GM12865 (cell line): ENCODE data around the gene ABCA2.
A peak's percentile ranks its signal among the peaks of the same experiment; 100 is the strongest.

Source experiments
- DNase-seq: peaks from one replicate; pipeline ENCODE4 v3.0.0; 2010; ENCODE audit warnings: low read depth
- H3K4me3 ChIP-seq: 2 replicates; pipeline ENCODE4 v1.5.1; 2011; ENCODE audit warnings: mild to moderate bottlenecking, low read depth, low read length, control low read depth
- TF ChIP-seq, protein P1 (sequence below): IDR thresholded peaks from 2 replicates; pipeline ENCODE4 v1.5.1; 2011; ENCODE audit warnings: low read length, control low read depth, low read depth, inconsistent platforms; ENCODE audit not compliant: insufficient read depth; ENCODE audit errors: missing control alignments

The ABCA2 gene

DNA sequence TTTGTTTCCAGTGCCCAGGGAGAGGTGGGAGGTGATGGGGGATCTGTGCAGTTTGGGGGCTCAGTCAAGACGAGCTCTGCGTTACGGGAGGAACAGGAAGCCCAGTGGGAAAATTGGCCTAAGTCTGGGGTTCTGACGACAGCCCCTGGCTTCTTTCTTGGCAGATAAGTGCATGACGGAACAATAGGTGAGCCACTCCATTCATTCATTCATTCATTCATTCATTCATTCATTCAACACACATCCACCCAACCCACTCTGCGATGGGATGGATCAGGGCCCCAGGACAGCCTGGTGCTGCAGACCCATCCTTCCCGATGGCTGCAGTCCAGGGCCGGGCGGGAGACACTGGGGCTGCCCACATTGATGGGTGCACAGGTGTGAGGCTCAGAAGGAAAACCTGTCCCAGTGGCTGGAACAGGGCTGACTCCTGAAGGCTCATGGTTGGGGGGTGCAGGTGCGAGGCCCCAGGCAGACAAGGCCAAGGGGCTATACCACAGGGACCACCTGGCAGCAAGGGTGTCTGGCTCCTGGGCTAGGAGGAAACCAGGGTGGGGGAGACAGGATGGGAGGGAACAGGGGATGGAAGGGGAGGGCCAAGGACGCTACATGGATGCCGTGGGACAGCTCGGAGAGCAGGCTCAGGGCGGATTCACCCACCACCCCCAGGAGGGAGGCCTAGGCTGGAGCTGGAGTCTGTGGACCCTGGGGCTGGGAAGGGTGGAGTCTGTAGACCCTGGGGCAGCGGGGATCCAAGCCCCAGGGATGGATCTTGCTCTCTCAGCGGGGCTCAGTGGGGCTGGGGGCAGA, 47.2 kb downstream of the ABCA2 start:
- DNase-seq = no peak

DNA sequence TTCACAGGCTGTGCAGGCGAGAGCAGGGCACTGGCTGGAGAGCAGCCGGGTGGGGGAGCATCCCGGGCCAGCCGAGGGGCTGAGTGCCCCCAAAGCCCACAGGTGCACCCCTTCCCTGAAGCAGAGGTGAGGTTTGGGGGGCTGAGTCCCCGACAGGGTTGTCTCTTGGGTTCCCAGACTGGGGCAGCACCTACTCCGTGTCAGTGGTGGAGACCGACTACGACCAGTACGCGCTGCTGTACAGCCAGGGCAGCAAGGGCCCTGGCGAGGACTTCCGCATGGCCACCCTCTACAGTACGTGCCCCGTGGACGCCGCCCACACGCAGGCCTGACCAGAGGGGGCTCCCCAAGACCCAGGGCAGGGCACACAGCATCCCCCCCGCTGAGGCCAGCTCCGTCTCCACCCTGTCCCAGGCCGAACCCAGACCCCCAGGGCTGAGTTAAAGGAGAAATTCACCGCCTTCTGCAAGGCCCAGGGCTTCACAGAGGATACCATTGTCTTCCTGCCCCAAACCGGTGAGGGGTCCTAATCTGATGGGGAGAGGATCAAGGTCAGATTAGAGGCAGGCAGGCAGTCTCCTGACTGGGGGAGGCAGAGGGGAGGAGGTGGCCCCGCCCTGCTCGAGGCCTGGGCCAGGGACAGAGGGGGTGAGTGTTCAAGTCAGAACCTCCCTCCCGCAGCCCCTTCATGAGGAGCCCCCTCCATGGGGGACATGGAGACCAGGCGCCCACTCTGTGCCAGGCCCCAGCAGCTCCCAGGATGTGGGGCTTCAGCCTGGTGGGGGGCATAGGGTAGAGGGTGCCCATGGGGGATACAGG, 48.1 kb downstream of the ABCA2 start:
- DNase-seq = no peak
- no peak overlapping the region for H3K4me3 ChIP-seq
- TF ChIP-seq, protein P1, sequence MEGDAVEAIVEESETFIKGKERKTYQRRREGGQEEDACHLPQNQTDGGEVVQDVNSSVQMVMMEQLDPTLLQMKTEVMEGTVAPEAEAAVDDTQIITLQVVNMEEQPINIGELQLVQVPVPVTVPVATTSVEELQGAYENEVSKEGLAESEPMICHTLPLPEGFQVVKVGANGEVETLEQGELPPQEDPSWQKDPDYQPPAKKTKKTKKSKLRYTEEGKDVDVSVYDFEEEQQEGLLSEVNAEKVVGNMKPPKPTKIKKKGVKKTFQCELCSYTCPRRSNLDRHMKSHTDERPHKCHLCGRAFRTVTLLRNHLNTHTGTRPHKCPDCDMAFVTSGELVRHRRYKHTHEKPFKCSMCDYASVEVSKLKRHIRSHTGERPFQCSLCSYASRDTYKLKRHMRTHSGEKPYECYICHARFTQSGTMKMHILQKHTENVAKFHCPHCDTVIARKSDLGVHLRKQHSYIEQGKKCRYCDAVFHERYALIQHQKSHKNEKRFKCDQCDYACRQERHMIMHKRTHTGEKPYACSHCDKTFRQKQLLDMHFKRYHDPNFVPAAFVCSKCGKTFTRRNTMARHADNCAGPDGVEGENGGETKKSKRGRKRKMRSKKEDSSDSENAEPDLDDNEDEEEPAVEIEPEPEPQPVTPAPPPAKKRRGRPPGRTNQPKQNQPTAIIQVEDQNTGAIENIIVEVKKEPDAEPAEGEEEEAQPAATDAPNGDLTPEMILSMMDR = no peak

More for the DNA sequence above, 47.2 kb downstream of the ABCA2 start:
- TF ChIP-seq, protein P1 = no peak
- H3K4me3 ChIP-seq = no peak overlapping the region

DNA sequence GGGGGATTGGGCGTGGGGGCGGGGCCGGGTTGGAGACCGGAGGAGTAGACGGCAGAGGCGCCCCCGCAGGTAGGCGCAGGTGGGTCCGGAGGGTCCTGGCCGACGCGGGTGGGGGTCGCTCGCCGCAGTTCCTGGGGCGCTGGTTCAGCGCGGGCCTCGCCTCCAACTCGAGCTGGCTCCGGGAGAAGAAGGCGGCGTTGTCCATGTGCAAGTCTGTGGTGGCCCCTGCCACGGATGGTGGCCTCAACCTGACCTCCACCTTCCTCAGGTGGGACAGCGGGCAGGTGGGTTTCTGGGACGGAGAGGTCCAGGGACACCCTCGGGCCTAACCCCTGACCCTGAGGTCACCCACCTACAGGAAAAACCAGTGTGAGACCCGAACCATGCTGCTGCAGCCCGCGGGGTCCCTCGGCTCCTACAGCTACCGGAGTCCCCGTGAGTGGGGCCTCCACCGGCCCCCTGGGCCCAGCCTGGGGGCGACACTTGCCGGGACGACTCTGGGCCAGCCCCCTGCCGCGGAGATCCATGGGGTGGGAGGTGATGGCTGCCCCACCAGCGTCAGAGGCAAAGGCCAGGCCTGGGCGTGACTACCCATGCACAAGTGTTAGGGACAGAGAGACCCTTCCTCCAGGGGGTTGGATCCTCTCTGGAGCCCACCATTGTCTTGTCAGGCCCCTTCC, 49.0 kb downstream of the ABCA2 start:
- TF ChIP-seq, protein P1 = no peak
- H3K4me3 ChIP-seq = no peak overlapping the region
- no peak for DNase-seq

DNA sequence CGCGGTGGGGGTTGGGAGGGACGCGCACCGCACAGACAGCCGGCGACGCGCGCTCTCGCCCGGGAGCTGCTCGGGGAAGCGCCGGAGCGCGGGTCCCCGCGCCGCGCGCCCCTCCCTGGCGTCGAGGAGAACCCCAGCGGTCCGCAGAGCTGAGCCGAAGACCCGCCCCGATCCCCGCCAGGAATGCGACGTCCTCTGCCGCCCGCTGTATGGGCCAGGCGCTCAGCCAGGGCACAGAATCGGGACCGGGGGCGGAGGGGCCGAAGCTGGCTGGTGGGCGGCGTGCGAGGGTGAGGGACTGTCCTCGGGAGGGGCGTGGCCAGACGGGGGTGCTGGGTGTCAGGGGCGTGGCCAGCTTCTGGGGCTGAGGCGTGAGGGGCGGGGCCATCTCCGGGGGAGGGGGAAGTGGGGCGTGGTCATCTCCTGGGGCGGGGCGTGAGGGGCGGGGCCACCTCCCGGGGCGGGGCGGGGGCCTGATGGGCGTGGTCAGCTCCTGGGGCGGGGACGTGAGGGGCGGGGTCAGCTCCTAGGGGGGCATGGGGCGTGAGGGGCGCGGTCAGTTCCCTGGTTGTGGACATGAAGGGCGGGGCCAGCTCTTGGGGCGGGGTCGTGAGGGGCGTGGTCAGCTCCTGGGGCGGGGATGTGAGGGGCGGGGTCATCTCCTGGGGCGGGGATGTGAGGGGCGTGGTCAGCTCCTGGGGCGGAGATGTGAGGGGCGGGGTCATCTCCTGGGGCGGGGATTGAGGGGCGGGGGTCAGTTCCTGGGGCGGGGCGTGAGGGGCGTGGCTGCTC, 49.8 kb downstream of the ABCA2 start:
- DNase-seq = peak; percentile 51
- no peak overlapping the region for H3K4me3 ChIP-seq
- TF ChIP-seq, protein P1 = no peak

DNA sequence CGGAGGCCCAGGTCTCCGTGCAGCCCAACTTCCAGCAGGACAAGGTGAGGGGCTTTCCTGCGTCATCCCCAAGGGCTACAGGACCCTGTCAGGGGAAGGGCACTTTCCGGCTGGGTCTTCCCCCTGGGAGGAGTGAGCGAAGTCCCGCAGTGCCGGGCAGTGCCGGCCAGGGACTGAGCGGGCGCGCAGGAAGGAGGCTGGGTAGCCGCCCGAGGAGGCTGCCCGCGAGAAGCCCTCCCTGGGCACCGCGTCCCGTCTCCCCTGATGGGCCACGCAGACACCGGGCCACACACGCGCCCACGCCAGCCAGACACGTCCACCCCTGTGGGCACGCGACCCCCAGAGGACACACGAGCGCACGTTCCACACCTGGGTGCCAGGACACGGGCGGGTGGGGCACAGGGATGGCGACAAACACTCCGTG, 50.4 kb downstream of the ABCA2 start:
- H3K4me3 ChIP-seq = no peak overlapping the region
- DNase-seq = no peak
- TF ChIP-seq, protein P1 = no peak

DNA sequence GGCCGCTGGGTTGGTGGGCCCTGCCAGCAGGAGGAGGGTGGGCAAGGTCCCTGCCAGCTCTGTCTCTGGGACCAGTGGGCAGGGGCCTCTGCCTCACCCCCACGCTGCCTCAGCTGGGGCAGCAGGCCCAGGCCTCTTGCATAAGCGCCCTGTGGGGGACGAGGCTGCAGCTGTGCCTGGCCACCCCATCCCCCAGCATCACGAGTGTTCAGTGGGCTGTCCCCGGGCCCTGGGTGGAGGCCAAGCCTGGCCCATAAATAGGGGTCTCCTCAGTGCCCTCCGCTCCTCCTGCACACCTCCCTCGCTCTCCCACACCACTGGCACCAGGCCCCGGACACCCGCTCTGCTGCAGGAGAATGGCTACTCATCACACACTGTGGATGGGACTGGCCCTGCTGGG, 50.8 kb downstream of the ABCA2 start, which contains the start of gene PTGDS:
TSS of gene PTGDS (plus strand) at position 282 of the 400 bp plus-strand sequence. CDS start at position 357, 75 bp downstream.
- TF ChIP-seq, protein P1 = no peak
- H3K4me3 ChIP-seq = no peak within 1 kb of the TSS
- no peak for DNase-seq
